SK-N-SH treated with all-trans-retinoic acid at 6 μM for 48 hours (cell line): ENCODE data around the gene CRAT.

Experiments
- ATAC-seq: fragments of 200-7000 bp; cut with Tn5 transposase; 3 replicates; pipeline ENCODE4 v1.9.1; 2020; ENCODE audit warnings: mild to moderate bottlenecking, moderate library complexity
- ARNTL ChIP-seq: fragments of 450-650 bp; formaldehyde crosslinking; IDR thresholded peaks from 2 replicates; pipeline ENCODE4 v1.5.0; 2020; ENCODE audit warnings: low read depth, mild to moderate bottlenecking, moderate library complexity, borderline replicate concordance
- BACH2 ChIP-seq: fragments of 250-450 bp; sonication (Bioruptor Pico); IDR thresholded peaks from 2 replicates; pipeline ENCODE4 v1.9.0; 2021; ENCODE audit warnings: mild to moderate bottlenecking, borderline replicate concordance
- CSDC2 ChIP-seq: fragments of 250-450 bp; sonication (Bioruptor Pico); IDR thresholded peaks from 2 replicates; pipeline ENCODE4 v1.5.0; 2020; ENCODE audit warnings: mild to moderate bottlenecking, moderate library complexity
- ESRRG ChIP-seq: fragments of 250-450 bp; sonication (Bioruptor Pico); IDR thresholded peaks from 2 replicates; pipeline ENCODE4 v1.6.1; 2021; ENCODE audit warnings: mild to moderate bottlenecking
- GLIS3 ChIP-seq: fragments of 250-450 bp; sonication (Bioruptor Pico); IDR thresholded peaks from 2 replicates; pipeline ENCODE4 v1.5.0; 2020; ENCODE audit warnings: mild to moderate bottlenecking, moderate library complexity
- ISL1 ChIP-seq: fragments of 250-450 bp; sonication (Bioruptor Pico); IDR thresholded peaks from 2 replicates; pipeline ENCODE4 v2.1.2; 2022; ENCODE audit warnings: mild to moderate bottlenecking, moderate library complexity
- PPARA ChIP-seq: fragments of 250-450 bp; sonication (Bioruptor Pico); IDR thresholded peaks from 2 replicates; pipeline ENCODE4 v1.5.0; 2020; ENCODE audit warnings: mild to moderate bottlenecking, borderline replicate concordance
- RARB ChIP-seq: fragments of 250-450 bp; sonication (Bioruptor Pico); IDR thresholded peaks from 2 replicates; pipeline ENCODE4 v1.8.0; 2021; ENCODE audit warnings: mild to moderate bottlenecking, moderate library complexity
- SNAI2 ChIP-seq: fragments of 250-450 bp; sonication (Bioruptor Pico); IDR thresholded peaks from 2 replicates; pipeline ENCODE4 v1.5.0; 2020; ENCODE audit warnings: mild to moderate bottlenecking, moderate library complexity
- TOX ChIP-seq: fragments of 250-450 bp; sonication (Bioruptor Pico); IDR thresholded peaks from 2 replicates; pipeline ENCODE4 v1.8.0; 2021; ENCODE audit warnings: mild to moderate bottlenecking, moderate library complexity, borderline replicate concordance
- ZFP3 ChIP-seq: fragments of 250-450 bp; sonication (Bioruptor Pico); IDR thresholded peaks from 2 replicates; pipeline ENCODE4 v1.5.0; 2020; ENCODE audit warnings: mild to moderate bottlenecking, moderate library complexity
- ZFP30 ChIP-seq: fragments of 450-650 bp; formaldehyde crosslinking; IDR thresholded peaks from 2 replicates; pipeline ENCODE4 v1.5.0; 2022; ENCODE audit warnings: mild to moderate bottlenecking, moderate library complexity
- ZNF565 ChIP-seq: fragments of 450-650 bp; formaldehyde crosslinking; conservative IDR thresholded peaks from 2 replicates; pipeline ENCODE4 v1.5.0; 2020; ENCODE audit warnings: low read depth, mild to moderate bottlenecking, moderate library complexity
- ZNF70 ChIP-seq: fragments of 450-650 bp; formaldehyde crosslinking; IDR thresholded peaks from 2 replicates; pipeline ENCODE4 v1.5.0; 2020; ENCODE audit warnings: mild to moderate bottlenecking, moderate library complexity
- TF ChIP-seq, protein P1 (sequence below): fragments of 250-450 bp; sonication (Bioruptor Pico); IDR thresholded peaks from 2 replicates; pipeline ENCODE4 v1.5.1; 2020; ENCODE audit warnings: low read depth, mild to moderate bottlenecking, moderate library complexity
- TF ChIP-seq, protein P2 (sequence below): fragments of 250-450 bp; sonication (Bioruptor Pico); IDR thresholded peaks from 2 replicates; pipeline ENCODE4 v1.5.1; 2021; ENCODE audit warnings: mild to moderate bottlenecking, moderate library complexity
- TF ChIP-seq, protein P3 (sequence below): fragments of 250-450 bp; sonication (Bioruptor Pico); IDR thresholded peaks from 2 replicates; pipeline ENCODE4 v1.8.0; 2020; ENCODE audit warnings: mild to moderate bottlenecking, moderate library complexity, borderline replicate concordance
- TF ChIP-seq, protein P4 (sequence below): fragments of 250-450 bp; sonication (Bioruptor Pico); IDR thresholded peaks from 2 replicates; pipeline ENCODE4 v1.5.0; 2020; ENCODE audit warnings: mild to moderate bottlenecking, moderate library complexity

The CRAT gene

GRCh38 chr9:129097671-129098306 lies 12.8 kb downstream of the CRAT start:
- no peak for ATAC-seq
- TF ChIP-seq, protein P1, sequence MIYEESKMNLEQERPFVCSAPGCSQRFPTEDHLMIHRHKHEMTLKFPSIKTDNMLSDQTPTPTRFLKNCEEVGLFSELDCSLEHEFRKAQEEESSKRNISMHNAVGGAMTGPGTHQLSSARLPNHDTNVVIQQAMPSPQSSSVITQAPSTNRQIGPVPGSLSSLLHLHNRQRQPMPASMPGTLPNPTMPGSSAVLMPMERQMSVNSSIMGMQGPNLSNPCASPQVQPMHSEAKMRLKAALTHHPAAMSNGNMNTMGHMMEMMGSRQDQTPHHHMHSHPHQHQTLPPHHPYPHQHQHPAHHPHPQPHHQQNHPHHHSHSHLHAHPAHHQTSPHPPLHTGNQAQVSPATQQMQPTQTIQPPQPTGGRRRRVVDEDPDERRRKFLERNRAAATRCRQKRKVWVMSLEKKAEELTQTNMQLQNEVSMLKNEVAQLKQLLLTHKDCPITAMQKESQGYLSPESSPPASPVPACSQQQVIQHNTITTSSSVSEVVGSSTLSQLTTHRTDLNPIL (CRISPR knock-in tag) = no peak
- TF ChIP-seq, protein P2, sequence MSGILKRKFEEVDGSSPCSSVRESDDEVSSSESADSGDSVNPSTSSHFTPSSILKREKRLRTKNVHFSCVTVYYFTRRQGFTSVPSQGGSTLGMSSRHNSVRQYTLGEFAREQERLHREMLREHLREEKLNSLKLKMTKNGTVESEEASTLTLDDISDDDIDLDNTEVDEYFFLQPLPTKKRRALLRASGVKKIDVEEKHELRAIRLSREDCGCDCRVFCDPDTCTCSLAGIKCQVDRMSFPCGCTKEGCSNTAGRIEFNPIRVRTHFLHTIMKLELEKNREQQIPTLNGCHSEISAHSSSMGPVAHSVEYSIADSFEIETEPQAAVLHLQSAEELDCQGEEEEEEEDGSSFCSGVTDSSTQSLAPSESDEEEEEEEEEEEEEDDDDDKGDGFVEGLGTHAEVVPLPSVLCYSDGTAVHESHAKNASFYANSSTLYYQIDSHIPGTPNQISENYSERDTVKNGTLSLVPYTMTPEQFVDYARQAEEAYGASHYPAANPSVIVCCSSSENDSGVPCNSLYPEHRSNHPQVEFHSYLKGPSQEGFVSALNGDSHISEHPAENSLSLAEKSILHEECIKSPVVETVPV (CRISPR knock-in tag) = no peak

- ATAC-seq = no peak
- TF ChIP-seq TOX (CRISPR knock-in tag) (no peak), CSDC2 (CRISPR knock-in tag) (no peak), ZFP3 (CRISPR knock-in tag) (no peak), ESRRG (CRISPR knock-in tag) (no peak), RARB (CRISPR knock-in tag) (no peak), ZNF565 (CRISPR knock-in tag) (no peak), ZNF70 (no peak), GLIS3 (CRISPR knock-in tag) (no peak), PPARA (CRISPR knock-in tag) (no peak), SNAI2 (CRISPR knock-in tag) (no peak), ISL1 (CRISPR knock-in tag) (no peak), BACH2 (CRISPR knock-in tag) (no peak), ZFP30 (CRISPR knock-in tag) (no peak)
- TF ChIP-seq, protein P1 (CRISPR knock-in tag) = no peak
- TF ChIP-seq, protein P3, sequence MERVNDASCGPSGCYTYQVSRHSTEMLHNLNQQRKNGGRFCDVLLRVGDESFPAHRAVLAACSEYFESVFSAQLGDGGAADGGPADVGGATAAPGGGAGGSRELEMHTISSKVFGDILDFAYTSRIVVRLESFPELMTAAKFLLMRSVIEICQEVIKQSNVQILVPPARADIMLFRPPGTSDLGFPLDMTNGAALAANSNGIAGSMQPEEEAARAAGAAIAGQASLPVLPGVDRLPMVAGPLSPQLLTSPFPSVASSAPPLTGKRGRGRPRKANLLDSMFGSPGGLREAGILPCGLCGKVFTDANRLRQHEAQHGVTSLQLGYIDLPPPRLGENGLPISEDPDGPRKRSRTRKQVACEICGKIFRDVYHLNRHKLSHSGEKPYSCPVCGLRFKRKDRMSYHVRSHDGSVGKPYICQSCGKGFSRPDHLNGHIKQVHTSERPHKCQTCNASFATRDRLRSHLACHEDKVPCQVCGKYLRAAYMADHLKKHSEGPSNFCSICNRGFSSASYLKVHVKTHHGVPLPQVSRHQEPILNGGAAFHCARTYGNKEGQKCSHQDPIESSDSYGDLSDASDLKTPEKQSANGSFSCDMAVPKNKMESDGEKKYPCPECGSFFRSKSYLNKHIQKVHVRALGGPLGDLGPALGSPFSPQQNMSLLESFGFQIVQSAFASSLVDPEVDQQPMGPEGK (CRISPR knock-in tag) = no peak
- TF ChIP-seq, protein P4, sequence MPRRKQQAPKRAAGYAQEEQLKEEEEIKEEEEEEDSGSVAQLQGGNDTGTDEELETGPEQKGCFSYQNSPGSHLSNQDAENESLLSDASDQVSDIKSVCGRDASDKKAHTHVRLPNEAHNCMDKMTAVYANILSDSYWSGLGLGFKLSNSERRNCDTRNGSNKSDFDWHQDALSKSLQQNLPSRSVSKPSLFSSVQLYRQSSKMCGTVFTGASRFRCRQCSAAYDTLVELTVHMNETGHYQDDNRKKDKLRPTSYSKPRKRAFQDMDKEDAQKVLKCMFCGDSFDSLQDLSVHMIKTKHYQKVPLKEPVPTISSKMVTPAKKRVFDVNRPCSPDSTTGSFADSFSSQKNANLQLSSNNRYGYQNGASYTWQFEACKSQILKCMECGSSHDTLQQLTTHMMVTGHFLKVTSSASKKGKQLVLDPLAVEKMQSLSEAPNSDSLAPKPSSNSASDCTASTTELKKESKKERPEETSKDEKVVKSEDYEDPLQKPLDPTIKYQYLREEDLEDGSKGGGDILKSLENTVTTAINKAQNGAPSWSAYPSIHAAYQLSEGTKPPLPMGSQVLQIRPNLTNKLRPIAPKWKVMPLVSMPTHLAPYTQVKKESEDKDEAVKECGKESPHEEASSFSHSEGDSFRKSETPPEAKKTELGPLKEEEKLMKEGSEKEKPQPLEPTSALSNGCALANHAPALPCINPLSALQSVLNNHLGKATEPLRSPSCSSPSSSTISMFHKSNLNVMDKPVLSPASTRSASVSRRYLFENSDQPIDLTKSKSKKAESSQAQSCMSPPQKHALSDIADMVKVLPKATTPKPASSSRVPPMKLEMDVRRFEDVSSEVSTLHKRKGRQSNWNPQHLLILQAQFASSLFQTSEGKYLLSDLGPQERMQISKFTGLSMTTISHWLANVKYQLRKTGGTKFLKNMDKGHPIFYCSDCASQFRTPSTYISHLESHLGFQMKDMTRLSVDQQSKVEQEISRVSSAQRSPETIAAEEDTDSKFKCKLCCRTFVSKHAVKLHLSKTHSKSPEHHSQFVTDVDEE (CRISPR knock-in tag) = no peak
Measured at GRCh38 chr9:129095908-129096307, 14.7 kb downstream of the CRAT start.

- TF ChIP-seq, protein P3 (CRISPR knock-in tag) = no peak
- TF ChIP-seq ZNF565 (CRISPR knock-in tag) (no peak), ARNTL (no peak), ZFP30 (CRISPR knock-in tag) (no peak)
- TF ChIP-seq, protein P4 (CRISPR knock-in tag) = no peak
- no peak for ATAC-seq
Measured at GRCh38 chr9:129095170-129095667, 15.4 kb downstream of the CRAT start.
